Nephron progenitor cell (in vitro differentiated cells): ENCODE measurements around the gene GRIK4.
"Not testable (repeated sequence)": the region's sequence is repeated elsewhere in the genome, so short reads cannot be mapped to it uniquely, and the experiment has no call there.

ENCODE experiments used
- DNase-seq: peaks from one replicate; pipeline ENCODE4 v3.0.0; 2021
- H3K27ac Mint-ChIP-seq: 2 replicates; pipeline ENCODE4 v1.8.0; 2021; ENCODE audit warnings: mild to moderate bottlenecking, moderate library complexity, mixed read lengths
- H3K27me3 Mint-ChIP-seq: 2 replicates; pipeline ENCODE4 v1.8.0; 2021; ENCODE audit warnings: mild to moderate bottlenecking, low read depth, mixed read lengths; ENCODE audit not compliant: poor library complexity
- H3K36me3 Mint-ChIP-seq: 2 replicates; pipeline ENCODE4 v1.8.0; 2021; ENCODE audit warnings: low read depth, mixed read lengths
- H3K4me1 Mint-ChIP-seq: 2 replicates; pipeline ENCODE4 v1.8.0; 2021; ENCODE audit warnings: mixed read lengths
- H3K4me3 Mint-ChIP-seq: 2 replicates; pipeline ENCODE4 v1.8.0; 2021; ENCODE audit warnings: mild to moderate bottlenecking, moderate library complexity, mixed read lengths
- H3K9me3 Mint-ChIP-seq: 2 replicates; pipeline ENCODE4 v1.8.0; 2021; ENCODE audit warnings: mild to moderate bottlenecking, moderate library complexity, mixed read lengths
- CTCF ChIP-seq: fragments of 200-600 bp; sonication (generic); IDR thresholded peaks from 2 replicates; pipeline ENCODE4 v1.5.0; 2021; ENCODE audit warnings: antibody characterized with exemption

The GRIK4 gene

GRCh38 chr11:120998581-120998980, 487.0 kb downstream of the GRIK4 start:
- no peaks in the 10 kb centered on the region for H3K36me3 Mint-ChIP-seq

GRCh38 chr11:121004206-121004840, 492.8 kb downstream of the GRIK4 start:
- Mint-ChIP-seq H3K9me3 (no peaks in the 10 kb centered on the region), H3K27me3 (peaks cover 27% of the 10 kb centered on the region), H3K27ac (no peak overlapping the region), H3K4me1 (no peaks in the 10 kb centered on the region), H3K36me3 (no peaks in the 10 kb centered on the region), H3K4me3 (no peak overlapping the region)
- no peak for DNase-seq
- no peak for TF ChIP-seq CTCF

More at GRCh38 chr11:120998581-120998980, 487.0 kb downstream of the GRIK4 start:
- H3K4me1 Mint-ChIP-seq, result no peaks in the 10 kb centered on the region
- no peaks in the 10 kb centered on the region for H3K9me3 Mint-ChIP-seq
- H3K27me3 Mint-ChIP-seq, result peaks cover 24% of the 10 kb centered on the region
- TF ChIP-seq CTCF, result no peak
- no peak overlapping the region for H3K4me3 Mint-ChIP-seq
- no peak for DNase-seq
- H3K27ac Mint-ChIP-seq, result no peak overlapping the region

GRCh38 chr11:121006922-121007321, 495.4 kb downstream of the GRIK4 start:
- Mint-ChIP-seq H3K36me3 (no peaks in the 10 kb centered on the region), H3K4me3 (no peak overlapping the region), H3K27me3 (peaks cover 24% of the 10 kb centered on the region), H3K9me3 (no peaks in the 10 kb centered on the region), H3K27ac (no peak overlapping the region), H3K4me1 (no peaks in the 10 kb centered on the region)
- no peak for TF ChIP-seq CTCF
- no peak for DNase-seq

GRCh38 chr11:121008551-121008950, 497.0 kb downstream of the GRIK4 start:
- no peak for DNase-seq
- TF ChIP-seq CTCF, result no peak
- Mint-ChIP-seq H3K4me3 (no peak overlapping the region), H3K27me3 (peaks cover 18% of the 10 kb centered on the region), H3K36me3 (no peaks in the 10 kb centered on the region), H3K4me1 (no peaks in the 10 kb centered on the region), H3K9me3 (no peaks in the 10 kb centered on the region), H3K27ac (no peak overlapping the region)

GRCh38 chr11:121012091-121012490, 500.5 kb downstream of the GRIK4 start:
- peaks cover 22% of the 10 kb centered on the region for H3K27me3 Mint-ChIP-seq
- TF ChIP-seq CTCF, result no peak
- no peaks in the 10 kb centered on the region for H3K9me3 Mint-ChIP-seq
- no peak overlapping the region for H3K4me3 Mint-ChIP-seq
- no peak for DNase-seq
- H3K27ac Mint-ChIP-seq, result no peak overlapping the region
- no peaks in the 10 kb centered on the region for H3K4me1 Mint-ChIP-seq
- no peaks in the 10 kb centered on the region for H3K36me3 Mint-ChIP-seq

GRCh38 chr11:121018746-121019145, 507.2 kb downstream of the GRIK4 start:
- peaks cover 3% of the 10 kb centered on the region for H3K9me3 Mint-ChIP-seq
- peaks cover 18% of the 10 kb centered on the region for H3K27me3 Mint-ChIP-seq
- DNase-seq, result no peak
- H3K4me3 Mint-ChIP-seq, result no peak overlapping the region
- H3K27ac Mint-ChIP-seq, result no peak overlapping the region
- no peaks in the 10 kb centered on the region for H3K36me3 Mint-ChIP-seq
- TF ChIP-seq CTCF, result no peak
- peaks cover 9% of the 10 kb centered on the region for H3K4me1 Mint-ChIP-seq

- H3K27me3 Mint-ChIP-seq, result peaks cover 12% of the 10 kb centered on the region
- H3K36me3 Mint-ChIP-seq, H3K9me3 Mint-ChIP-seq, DNase-seq, H3K4me3 Mint-ChIP-seq, H3K27ac Mint-ChIP-seq: not testable (repeated sequence)
- peaks cover 26% of the 10 kb centered on the region for H3K4me1 Mint-ChIP-seq
Measured at GRCh38 chr11:121021718-121022117, 510.2 kb downstream of the GRIK4 start.
